Urothelium cell line (cell line): ENCODE measurements around the gene FLCN.

Experiments
- DNase-seq: peaks from one replicate; pipeline ENCODE4 v3.0.0; 2011; ENCODE audit warnings: low spot score, mixed read lengths
- FAIRE-seq: peaks from 2 replicates; lab custom pipeline; 2011; peaks lifted over from hg19 to GRCh38; lab: Jason Lieb, UNC

FLCN gene

GRCh38 chr17:17239832-17240231 lies 2.9 kb upstream of the FLCN start:
- FAIRE-seq, result no peak
- no peak for DNase-seq

GRCh38 chr17:17236295-17237025 lies 508 bp downstream of the FLCN start:
- DNase-seq, result peak; percentile 25
- no peak for FAIRE-seq

- FAIRE-seq (no peak), DNase-seq (no peak)
These were observed 1.5 kb downstream of the FLCN start for GRCh38 chr17:17235212-17236174.

GRCh38 chr17:17232303-17232621 lies 4.7 kb downstream of the FLCN start:
- FAIRE-seq (no peak), DNase-seq (no peak)

- DNase-seq (no peak), FAIRE-seq (no peak)
These were observed 5.2 kb downstream of the FLCN start for GRCh38 chr17:17231621-17232302.

GRCh38 chr17:17229416-17230384 lies 7.3 kb downstream of the FLCN start:
- DNase-seq, result no peak
- FAIRE-seq, result no peak

- DNase-seq, result no peak
- no peak for FAIRE-seq
These were observed 8.3 kb downstream of the FLCN start for GRCh38 chr17:17228521-17229279.

- DNase-seq (no peak), FAIRE-seq (no peak)
These were observed 9.1 kb downstream of the FLCN start for GRCh38 chr17:17227608-17228520.

- DNase-seq (no peak), FAIRE-seq (no peak)
These were observed 10.3 kb downstream of the FLCN start for GRCh38 chr17:17226451-17227265.

- FAIRE-seq, result no peak
- DNase-seq, result no peak
These were observed 11.1 kb downstream of the FLCN start for GRCh38 chr17:17225901-17226300.

GRCh38 chr17:17224137-17224536 lies 12.8 kb downstream of the FLCN start:
- DNase-seq (no peak), FAIRE-seq (no peak)

- FAIRE-seq (no peak), DNase-seq (no peak)
These were observed 13.2 kb downstream of the FLCN start for GRCh38 chr17:17223736-17224135.

GRCh38 chr17:17221329-17221728 lies 15.6 kb downstream of the FLCN start:
- no peak for FAIRE-seq
- DNase-seq, result no peak

GRCh38 chr17:17220529-17220928 lies 16.4 kb downstream of the FLCN start:
- no peak for DNase-seq
- FAIRE-seq, result no peak

GRCh38 chr17:17217995-17218394 lies 19.0 kb downstream of the FLCN start:
- DNase-seq, result no peak
- FAIRE-seq, result no peak

GRCh38 chr17:17216776-17217175 lies 20.2 kb downstream of the FLCN start:
- DNase-seq, result no peak

GRCh38 chr17:17216236-17216635 lies 20.7 kb downstream of the FLCN start:
- FAIRE-seq (no peak), DNase-seq (no peak)

More at GRCh38 chr17:17216776-17217175, 20.2 kb downstream of the FLCN start:
- no peak for FAIRE-seq

- FAIRE-seq (no peak), DNase-seq (no peak)
These were observed 21.4 kb downstream of the FLCN start for GRCh38 chr17:17215575-17215974.
